Esophagus muscularis mucosa (tissue), 3 donors: ENCODE data around the gene PRM3.

ENCODE experiments used
- POLR2AphosphoS5 ChIP-seq, 2 donors: sonication (generic); formaldehyde crosslinking; IDR thresholded peaks; one replicate each; pipeline ENCODE4 v1.6.1; 2017; ENCODE audit warnings: antibody characterized with exemption in 2 of 2
- TF ChIP-seq, protein P1 (sequence below), 3 experiments: fragments of 200-600 bp in 2 of 3; fragments of 450-650 bp in 1 of 3; sonication (generic) in 2 of 3; IDR thresholded peaks; one replicate each; pipeline ENCODE4 v1.5.1; 2017 to 2019; ENCODE audit warnings: antibody characterized with exemption in 3 of 3, mild to moderate bottlenecking in 2 of 3, moderate library complexity in 1 of 3

DNA sequence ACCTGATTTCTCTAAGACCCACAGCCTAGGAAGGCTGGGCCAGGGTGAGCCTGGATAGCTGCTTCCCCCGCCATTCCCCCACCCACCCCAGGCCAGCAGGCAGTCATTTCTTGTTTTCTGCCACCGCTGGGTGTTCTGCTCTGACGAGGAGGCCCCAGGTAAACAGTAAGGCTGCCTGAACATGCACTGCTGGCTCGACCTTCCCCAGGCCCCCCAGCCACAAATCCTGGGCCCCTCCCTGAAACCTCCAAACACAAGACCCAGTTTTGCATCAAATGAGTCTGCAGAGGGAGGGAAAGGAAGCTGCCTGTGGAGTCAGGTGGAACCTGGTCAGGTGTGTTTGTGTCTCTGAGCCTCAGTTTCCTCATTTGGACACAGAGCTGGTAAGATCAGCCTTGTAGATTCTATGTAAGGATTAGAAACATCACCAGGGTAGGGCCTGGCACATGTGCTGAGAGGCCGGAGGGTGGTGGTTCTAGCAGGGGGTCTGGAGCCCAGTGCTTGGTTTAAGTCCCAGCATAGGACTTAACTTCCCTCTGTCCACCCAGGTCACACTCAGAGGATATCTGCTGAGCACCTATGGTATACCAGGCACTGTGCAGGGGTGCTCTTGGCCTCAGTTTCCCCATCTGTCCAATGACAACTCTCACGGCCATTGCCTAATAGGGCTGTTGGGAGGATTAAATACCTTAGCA is 26.6 kb upstream of the PRM3 start:
- TF ChIP-seq, protein P1, sequence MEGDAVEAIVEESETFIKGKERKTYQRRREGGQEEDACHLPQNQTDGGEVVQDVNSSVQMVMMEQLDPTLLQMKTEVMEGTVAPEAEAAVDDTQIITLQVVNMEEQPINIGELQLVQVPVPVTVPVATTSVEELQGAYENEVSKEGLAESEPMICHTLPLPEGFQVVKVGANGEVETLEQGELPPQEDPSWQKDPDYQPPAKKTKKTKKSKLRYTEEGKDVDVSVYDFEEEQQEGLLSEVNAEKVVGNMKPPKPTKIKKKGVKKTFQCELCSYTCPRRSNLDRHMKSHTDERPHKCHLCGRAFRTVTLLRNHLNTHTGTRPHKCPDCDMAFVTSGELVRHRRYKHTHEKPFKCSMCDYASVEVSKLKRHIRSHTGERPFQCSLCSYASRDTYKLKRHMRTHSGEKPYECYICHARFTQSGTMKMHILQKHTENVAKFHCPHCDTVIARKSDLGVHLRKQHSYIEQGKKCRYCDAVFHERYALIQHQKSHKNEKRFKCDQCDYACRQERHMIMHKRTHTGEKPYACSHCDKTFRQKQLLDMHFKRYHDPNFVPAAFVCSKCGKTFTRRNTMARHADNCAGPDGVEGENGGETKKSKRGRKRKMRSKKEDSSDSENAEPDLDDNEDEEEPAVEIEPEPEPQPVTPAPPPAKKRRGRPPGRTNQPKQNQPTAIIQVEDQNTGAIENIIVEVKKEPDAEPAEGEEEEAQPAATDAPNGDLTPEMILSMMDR (IDR thresholded peaks at IDR 0.05) = no peak
- TF ChIP-seq POLR2AphosphoS5 (IDR thresholded peaks at IDR 0.05) = no peak
